Measurements from ENCODE around the gene RAB11FIP3.

The RAB11FIP3 gene

DNA sequence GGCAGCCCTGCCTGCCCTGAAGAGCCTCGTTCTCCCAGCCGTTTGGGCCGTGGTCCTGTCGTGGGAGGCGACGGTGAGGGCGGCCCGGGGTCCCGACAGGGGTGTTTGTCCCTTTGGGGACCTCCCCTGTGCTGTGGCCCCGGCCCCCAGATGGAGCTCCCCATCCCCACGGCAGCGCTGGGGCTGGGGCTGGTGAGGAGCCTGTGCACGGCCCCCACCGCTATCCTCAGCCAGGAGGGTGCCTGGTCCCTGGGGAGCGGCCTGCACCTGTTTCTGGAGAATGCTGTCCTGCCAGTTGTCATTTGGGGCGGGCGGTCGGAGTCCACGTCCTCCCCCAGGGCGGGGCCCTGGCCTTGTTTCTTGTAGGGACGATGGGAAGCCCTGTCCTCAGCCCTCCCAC is 108.7 kb downstream of the RAB11FIP3 start:
- no peak for DNase-seq

DNA sequence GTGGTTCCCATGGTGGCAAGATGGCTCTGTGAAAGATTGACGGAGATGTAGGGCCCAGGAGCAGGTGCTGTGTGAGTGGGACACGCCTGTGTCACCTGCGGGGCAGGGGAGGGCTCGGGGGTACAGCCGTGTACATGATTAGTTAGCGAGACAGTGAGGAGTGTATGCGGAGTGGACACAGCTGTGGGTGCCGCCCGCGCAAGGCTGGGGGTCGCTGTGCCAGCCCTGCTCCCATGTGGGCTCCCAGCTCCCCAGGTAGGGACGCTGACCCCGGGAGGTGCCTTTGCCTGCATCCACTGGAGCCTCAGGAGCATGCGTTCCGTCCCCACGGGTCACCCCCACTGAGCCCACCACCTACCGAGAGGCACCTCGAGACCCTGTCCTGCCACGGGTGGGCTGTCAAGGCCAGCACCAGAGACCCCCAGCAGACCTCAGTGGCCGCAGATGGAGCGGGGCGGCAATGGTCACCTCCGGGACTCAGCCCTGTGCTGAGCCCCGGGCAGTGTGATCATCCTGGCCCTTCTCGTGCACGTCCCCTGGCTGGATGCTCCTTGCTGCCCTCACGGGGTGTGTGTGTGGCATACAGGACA is 109.5 kb downstream of the RAB11FIP3 start:
- no peak for DNase-seq

DNA sequence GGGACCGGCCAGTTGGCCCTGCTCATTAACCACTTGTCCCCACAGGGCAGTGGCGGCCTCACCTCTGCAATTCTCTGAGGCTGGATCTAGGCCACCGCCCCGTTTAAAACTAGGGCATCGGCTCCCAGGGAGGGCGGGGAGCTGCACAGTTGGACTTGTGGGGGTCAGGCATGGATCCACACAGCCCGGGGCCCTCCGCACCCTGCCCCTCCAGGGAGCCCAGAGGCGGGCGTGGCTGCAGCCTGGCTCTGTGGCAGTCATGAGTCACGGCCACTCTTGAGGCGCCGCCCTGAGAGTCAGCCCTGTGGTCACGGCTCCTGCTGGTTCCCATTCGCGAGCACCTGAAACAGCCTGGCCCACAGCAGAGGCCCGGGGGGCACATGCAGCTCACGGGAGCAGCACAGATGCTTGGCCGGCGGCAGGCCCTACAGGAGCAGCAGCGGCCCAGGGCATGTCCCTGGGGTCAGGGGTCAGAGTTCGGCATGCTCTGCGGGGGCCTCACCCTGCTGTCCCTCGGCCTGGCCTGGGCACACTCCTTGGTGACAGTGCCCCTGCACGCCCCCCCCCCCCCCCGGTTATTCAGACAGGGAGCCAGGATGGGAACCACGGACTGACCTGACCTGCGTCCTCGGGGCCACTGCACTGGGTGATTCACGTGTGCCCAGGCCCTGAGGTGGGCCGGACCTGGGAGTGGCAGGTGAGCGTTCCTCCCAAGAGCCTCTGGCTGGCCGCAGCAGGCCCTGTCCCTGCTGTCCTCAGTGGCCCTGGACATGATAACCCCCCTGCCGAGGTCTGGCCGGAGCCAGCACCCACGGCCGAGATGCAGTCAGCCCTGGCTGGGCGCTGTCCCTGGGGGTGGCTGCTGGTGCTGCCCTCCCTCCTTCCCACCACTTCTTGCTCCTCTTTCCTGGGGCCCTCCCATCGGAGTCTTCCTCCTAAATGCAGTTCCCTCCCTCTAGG is 110.3 kb downstream of the RAB11FIP3 start:
- no peak for DNase-seq

DNA sequence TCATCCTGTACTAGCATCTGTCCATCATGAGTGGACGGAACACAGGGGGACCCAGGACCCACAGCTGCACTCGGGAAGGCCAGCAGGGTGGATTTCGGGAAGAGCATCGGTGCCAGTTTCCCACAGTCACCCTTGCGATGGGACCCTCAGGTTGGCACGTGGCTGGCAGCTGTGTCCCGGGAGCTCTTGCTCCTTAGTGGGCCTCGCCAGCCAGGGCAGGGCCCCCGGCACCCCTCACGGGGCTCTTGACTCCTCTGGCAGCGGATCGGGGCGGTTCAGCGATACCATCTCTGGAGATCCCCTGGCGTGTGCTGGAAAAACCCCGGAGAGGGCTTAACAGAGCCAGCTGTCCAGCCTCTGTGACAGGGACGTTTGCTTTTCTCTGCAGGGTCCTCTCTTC is 111.3 kb downstream of the RAB11FIP3 start:
- DNase-seq: no peak

DNA sequence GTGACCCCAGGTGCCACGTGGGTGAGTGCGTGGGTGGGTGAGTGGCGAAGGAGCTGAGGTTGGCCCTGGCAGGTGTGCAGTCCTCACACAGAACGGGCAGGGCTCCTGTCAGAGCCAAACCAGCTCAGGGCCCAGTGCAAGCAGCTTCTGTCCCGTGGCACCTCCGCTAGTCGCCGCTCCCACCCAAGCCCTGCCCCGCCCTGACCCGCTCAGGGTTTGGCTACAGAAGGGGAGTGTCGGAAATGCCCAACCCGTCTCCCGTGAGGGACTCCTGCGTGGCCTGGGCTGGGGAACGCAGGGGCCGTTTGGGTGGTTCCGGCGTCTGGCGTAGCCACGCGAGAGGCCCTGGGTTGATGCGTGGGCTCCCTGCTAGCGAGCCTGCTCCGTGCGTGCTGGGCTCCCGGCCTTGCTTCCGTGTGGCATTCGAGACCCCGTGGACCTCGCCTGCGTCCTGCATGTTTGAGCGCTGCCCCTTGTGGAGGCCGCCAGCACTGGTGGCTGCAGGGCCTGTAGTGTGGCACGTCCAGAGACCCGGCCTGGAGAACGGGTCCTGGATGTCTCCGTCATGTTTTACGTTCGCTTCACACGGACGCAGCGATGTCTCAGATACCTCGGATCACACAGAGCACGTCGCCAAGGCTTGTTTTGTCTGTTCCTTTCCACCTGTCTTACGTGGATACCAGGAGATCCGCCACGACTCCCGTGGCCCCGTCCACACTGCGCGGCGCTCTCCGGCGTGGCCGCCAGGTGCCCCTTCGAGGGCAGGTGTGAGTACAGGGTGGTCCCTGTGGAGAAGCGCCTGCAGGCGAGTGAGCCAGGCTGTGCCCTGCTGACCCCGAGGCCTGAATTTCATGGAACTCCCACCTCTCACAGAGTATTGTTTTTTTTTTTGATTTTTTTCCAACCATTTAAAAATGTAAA is 112.2 kb downstream of the RAB11FIP3 start:
- no peak for DNase-seq

DNA sequence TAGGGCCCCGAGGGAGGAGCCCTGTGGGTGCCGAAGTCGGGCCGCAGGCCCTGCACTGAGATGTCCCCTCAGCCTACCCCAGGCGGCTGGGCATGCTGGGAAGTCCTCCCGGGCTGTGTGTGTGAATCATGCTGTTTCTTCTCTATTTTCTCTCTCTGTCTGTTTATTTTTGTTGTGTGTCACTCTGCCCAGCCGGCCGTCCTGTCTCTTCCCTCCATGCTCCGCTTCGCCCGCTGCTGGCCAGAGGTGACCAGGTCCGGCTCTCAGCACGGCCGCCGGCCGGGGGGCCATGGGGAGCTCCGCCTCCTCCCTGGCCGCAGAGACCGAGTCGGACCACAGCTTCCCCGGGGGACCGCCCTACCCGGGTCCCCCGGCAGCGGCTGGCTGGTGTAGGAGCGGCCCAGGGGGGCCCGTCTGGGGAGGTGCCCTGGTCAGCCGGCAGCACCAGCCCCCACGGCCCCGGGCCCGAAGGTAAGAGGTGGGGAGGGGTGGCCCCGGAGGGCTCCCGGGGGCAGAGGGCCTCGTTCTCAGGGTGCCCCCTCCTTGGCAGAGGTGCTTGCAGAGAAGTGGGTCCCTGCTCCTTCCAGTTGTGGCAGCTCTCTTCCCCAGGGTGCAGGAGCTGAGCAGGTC is 114.6 kb downstream of the RAB11FIP3 start:
- DNase-seq: no peak

DNA sequence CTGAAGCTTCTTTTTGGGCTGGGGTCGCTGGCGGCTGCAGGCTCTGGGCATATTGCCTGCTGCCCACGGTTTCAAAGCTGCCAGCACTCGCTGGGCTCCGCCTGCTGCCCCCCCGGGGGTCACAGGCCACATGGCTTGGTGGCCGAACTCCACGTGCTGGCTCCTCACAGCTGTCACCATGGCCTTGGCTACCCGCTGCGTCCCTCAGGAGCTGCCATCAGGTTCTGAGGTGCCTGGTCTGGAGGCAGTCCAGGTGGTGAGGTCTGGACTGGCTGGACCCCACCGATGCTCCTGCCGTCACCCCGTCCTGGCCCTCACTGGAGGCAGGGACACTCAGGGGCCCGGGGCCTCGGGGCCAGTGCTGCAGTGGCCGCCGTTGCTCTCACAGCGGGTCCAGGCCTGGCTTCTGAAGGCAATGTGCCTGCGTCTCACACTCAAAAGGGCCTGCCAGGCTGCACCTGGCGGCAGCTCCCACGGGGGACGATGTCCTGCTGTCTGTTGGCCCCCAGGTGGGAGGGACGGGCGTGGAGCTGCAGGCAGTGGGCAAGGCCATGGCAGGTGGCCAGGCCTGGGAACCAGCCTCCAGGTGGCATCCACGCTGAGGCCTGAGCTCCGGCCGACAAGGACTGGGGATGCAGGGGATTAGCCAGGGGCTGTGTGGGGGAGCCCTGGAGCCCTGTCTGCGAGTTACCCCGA is 115.3 kb downstream of the RAB11FIP3 start:
- no peak for DNase-seq

DNA sequence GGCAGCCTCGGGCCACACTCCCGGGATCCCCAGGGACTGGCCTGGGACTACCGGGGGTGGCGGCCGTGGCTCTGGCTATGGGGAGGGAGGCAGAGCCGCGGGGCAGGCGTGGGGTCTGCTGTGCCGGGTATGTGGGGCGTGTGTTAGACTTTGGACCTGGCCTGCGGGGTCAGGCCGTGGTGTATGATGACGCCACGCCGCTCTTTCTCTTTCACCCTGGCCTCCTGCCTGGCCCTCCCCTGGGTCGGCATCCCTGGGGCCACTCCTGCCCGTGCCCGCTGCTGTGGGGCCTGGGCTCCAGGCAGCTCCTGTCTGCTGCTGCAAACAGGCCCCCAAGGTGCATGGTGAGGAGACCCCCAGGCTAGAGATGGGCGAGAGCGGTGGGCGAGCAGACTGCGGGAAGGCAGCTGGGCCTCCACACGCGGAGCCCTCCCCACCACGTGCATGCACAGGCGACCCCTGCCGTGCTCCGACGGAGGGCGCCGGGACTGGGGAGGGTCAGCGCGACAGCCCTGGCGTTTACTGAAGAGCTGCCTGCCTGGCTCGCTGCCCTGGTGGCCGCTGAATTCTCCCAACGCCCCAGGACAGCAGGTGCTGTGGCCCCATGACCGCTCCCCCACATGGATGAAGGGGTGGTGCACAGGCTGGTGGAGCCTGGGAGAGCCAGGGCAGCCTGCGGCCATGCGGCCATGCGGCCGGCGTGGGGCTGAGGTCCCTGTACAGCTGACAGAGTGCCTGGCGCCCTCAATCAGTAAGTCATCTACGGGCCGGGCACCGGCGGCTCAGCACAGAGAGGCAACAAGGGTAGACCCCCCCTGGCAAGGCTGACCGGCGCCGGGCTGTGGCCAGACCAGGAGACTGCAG is 118.1 kb downstream of the RAB11FIP3 start:
- no peak for DNase-seq

DNA sequence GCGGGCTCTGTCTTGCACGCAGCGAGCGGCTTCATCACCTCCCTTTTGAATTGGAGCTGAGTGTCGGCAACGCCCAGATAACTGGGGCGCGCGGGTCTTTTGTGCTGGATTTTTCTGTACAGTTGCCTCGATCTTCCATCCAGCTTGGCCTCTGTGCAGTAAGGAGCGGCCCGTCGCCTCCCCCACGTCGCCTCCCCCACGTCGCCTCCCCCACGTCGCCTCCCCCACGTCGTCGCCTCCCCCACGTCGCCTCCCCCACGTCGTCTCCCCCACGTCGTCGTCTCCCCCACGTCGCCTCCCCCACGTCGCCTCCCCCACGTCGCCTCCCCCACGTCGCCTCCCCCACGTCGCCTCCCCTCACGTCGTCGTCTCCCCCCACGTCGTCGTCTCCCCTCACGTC is 119.1 kb downstream of the RAB11FIP3 start:
- DNase-seq: no peak

DNA sequence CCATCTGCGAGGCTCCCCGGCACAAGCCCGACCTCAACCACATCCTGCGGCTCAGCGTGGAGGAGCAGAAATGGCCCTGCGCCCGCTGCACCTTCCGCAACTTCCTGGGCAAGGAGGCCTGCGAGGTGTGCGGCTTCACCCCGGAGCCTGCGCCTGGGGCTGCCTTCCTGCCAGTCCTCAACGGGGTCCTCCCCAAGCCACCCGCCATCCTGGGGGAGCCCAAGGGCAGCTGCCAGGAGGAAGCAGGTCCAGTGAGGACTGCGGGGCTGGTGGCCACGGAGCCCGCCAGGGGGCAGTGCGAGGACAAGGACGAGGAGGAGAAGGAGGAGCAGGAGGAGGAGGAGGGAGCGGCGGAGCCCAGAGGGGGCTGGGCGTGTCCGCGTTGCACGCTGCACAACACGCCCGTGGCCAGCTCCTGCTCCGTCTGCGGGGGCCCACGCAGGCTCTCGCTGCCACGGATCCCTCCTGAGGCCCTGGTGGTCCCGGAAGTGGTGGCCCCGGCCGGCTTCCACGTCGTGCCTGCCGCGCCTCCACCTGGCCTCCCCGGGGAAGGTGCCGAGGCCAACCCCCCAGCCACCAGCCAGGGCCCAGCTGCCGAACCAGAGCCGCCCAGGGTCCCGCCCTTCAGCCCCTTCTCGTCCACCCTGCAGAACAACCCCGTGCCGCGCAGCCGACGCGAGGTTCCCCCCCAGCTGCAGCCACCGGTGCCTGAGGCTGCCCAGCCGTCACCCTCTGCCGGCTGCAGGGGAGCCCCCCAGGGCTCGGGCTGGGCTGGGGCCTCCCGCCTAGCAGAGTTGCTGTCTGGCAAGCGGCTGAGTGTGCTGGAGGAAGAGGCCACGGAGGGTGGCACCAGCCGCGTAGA is 121.7 kb downstream of the RAB11FIP3 start:
- no peak for DNase-seq

DNA sequence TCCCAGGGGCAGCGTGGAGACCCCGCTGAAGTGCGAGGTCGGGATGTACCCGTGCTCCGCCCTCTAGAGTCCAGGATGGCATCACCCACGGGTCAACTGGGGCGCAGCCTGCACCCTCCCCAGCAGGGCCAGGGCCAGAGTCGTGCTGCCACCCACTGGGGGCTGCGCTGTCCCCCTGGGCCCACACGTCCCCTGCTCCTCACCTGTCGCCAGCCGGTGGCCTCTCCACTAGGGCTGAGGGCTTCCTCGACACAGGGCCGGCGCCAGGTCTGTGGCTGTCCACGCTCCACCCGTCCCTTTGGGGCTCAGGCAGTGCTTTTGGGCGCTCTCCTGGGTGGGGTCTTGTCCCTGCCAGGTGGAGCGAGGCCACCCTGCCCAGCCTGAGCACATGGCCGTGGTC is 123.1 kb downstream of the RAB11FIP3 start:
- no peak for DNase-seq

DNA sequence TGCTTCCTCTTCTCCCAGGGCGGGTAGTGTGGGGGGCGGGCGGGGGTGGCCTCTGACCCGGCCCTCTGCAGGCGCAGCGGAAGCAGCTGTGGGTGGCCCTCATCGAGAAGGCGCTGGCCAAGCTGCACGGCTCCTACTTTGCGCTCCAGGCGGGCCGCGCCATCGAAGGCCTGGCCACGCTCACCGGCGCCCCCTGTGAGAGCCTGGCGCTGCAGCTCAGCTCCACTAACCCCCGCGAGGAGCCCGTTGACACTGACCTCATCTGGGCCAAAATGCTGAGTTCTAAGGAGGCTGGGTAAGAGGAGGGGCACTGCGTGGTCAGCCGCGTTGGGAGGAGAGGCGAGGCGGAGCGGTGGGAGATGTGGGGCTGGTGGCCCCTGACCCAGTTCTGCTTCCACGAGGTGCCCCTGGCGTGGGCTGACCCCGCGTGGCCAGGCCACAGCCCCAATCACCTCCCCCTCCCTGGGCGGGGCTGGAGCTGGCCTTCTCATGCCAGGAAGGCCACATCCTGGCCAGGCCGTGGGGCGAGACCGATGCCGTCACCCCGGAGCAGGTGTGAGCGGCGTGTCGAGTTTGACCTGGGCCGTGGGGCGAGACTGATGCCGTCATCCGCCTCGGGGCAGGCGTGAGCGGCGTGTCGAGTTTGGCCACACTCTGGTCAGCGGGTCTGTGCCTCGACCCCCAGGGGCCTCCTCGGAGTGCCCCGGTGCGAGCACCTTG is 124.3 kb downstream of the RAB11FIP3 start:
- no peak for DNase-seq

DNA sequence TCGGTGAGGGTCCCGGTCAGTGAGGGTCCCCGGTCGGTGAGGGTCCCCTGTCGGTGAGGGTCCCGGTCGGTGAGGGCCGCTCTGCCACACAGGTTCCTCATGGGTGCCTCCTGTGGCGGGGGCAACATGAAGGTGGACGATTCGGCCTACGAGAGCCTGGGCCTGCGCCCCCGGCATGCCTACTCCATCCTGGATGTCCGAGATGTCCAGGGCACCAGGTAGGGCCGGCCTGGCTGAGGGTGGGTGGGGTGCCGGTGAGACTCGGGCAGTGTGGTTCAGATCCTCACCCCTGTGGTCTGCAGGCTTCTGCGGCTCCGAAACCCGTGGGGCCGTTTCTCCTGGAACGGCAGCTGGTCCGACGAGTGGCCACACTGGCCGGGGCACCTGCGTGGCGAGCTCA is 125.8 kb downstream of the RAB11FIP3 start:
- DNase-seq: no peak

DNA sequence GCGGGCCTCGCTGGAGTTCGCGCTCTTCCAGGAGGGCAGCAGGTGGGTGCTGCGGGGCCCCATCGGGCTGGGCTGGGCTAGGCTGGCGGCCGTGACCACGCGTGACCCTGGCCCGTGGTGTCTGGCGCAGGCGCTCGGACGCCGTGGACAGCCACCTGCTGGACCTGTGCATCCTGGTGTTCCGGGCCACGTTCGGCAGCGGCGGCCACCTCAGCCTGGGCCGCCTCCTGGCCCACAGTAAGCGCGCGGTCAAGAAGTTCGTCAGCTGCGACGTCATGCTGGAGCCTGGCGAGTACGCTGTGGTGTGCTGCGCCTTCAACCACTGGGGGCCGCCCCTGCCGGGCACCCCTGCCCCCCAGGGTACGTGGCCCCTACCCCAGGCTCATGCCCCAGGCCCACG is 126.7 kb downstream of the RAB11FIP3 start:
- no peak for DNase-seq

DNA sequence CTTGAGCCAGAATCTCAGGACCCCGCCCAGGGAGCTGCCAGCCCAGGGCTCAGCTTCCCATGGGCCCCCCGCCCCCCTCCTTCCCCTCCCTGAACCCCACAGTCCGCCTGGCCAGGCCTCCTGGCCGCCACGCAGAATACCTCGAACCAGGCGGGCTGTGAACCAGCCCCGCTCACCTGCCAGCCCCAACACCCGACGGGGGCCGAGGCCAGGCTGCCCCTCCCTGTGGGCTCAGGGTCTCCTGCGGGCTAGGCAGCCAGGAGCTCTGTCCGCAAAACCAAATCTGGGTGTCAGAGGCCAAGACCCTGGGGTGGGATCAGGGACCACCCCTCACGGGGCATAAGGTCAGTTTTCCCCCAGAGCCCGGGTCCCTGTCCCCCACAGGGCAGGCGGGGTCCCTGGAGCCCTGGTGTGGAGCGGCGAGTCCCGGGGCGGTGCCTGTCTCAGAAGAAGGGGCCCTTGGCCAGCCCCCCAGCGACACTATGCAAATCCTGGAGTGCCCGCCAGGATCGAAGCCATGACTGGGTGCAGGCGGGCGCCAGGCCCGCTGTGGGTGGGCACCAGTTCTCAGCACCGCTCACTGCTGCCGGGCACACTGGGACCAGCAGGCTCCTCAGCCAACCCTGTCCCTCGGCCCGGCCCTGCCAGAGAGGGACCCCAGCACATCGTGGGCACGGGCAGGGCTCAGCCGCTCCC is 128.3 kb downstream of the RAB11FIP3 start:
- DNase-seq: no peak

DNA sequence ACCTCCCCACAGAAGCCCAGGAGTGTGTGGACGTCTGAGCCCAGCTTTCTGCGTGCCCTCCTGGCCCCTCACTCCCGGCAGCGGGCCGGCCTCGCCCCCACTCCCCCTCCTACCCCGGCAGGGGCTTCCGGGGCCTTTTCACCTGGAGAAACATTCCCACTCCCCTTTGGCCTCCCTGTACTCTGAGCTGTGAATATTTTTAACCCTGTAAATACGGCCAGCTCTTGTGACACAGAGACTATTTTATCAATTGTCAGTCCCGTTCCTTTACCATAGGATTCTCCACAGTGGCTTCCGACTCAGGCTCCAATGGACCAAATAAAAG is 128.8 kb downstream of the RAB11FIP3 start:
- no peak for DNase-seq

DNA sequence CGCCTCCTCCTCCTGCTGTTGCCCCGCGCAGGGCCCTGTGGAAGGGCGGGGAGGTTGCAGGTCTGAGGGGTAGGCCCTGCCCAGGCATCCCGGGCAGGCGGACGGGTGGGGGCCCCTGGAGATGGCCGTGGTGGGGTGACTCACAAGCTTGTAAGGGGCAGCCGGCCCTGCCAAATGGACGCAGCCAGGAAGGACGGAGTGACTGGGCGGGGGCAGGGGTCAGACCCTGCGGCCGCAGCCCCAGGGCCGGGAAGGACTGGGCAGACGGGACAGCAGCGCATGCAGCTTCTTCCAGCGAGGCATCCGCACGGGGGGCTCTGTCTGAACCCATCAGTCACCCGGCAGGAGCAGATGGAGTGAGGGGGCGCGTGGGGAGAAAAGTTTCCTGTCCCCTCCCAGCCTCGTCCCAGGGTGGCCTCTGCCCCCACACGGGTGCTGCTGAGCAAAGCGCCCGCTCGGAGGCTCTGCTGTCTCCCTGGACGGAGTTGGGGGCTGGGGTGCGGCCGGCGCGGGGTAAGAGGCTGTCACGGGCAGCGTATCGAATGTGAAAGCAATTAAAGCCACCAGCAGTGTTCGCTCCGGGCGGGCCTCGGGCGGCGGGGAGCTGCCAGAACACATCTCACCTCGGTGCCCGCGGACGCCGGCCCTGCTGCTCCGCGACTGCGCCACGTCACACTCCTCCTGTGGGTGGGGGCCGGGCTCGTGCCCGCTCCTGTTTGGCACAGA is 129.4 kb downstream of the RAB11FIP3 start:
- no peak for DNase-seq

All from fibroblast of skin of abdomen (primary cell).